Fibroblast of lung (primary cell): Measurements from ENCODE around the gene FN3K. TPM values are rescaled to one million over a fixed set of nuclear protein-coding genes. Genes with fewer than 3 reads are reported as not detected.
A peak's percentile ranks its signal among the peaks of the same experiment; 100 is the strongest.

Experiments
- DNase-seq, 2 donors: peaks; one replicate each; pipeline versions ENCODE4 v3.0.0 to v3.0.0-alpha.2; 2010; ENCODE audit warnings: low read depth in 2 of 2
- H2AFZ ChIP-seq: 2 replicates; pipeline ENCODE4 v1.5.1; 2012; ENCODE audit warnings: low read length, control low read depth, inconsistent platforms
- H3K27ac ChIP-seq: 2 replicates; pipeline ENCODE4 v1.5.1; 2011; ENCODE audit warnings: low read length, control low read depth; ENCODE audit not compliant: insufficient read depth
- H3K27me3 ChIP-seq: 2 replicates; pipeline ENCODE4 v1.5.1; 2011; ENCODE audit warnings: mild to moderate bottlenecking, low read length; ENCODE audit not compliant: control insufficient read depth, insufficient read depth
- H3K36me3 ChIP-seq: 2 replicates; pipeline ENCODE4 v1.5.1; 2011; ENCODE audit warnings: low read length; ENCODE audit not compliant: control insufficient read depth, insufficient read depth
- H3K4me1 ChIP-seq: 2 replicates; pipeline ENCODE4 v1.5.1; 2011; ENCODE audit warnings: low read length; ENCODE audit not compliant: control insufficient read depth, insufficient read depth; ENCODE audit errors: extremely low read depth
- H3K4me2 ChIP-seq: 2 replicates; pipeline ENCODE4 v1.5.1; 2011; ENCODE audit warnings: low read length, control low read depth; ENCODE audit not compliant: insufficient read depth; ENCODE audit errors: extremely low read depth
- H3K4me3 ChIP-seq, 4 experiments: fragments of 200-600 bp in 1 of 4; sonication (generic) in 1 of 4; replicated peaks in 1 of 4; 2 replicates each; pipeline ENCODE4 v1.5.1; 2011 to 2016; ENCODE audit warnings: low read length in 4 of 4, low read depth in 3 of 4, mild to moderate bottlenecking in 3 of 4, control low read depth in 2 of 4, inconsistent platforms in 1 of 4, mixed read lengths in 1 of 4; ENCODE audit not compliant: insufficient read depth in 1 of 4; ENCODE audit errors: control extremely low read depth in 1 of 4
- H3K79me2 ChIP-seq: 2 replicates; pipeline ENCODE4 v1.5.1; 2012; ENCODE audit warnings: mild to moderate bottlenecking, low read length, inconsistent platforms; ENCODE audit not compliant: control insufficient read depth, insufficient read depth
- H3K9ac ChIP-seq: 2 replicates; pipeline ENCODE4 v1.5.1; 2011; ENCODE audit warnings: mild to moderate bottlenecking, low read length, control low read depth; ENCODE audit not compliant: insufficient read depth
- H3K9me3 ChIP-seq: 2 replicates; pipeline ENCODE4 v1.5.1; 2012; ENCODE audit warnings: low read depth, low read length; ENCODE audit not compliant: control insufficient read depth, insufficient read depth
- H4K20me1 ChIP-seq: 2 replicates; pipeline ENCODE4 v1.5.1; 2011; ENCODE audit warnings: low read length; ENCODE audit not compliant: control insufficient read depth, insufficient read depth; ENCODE audit errors: extremely low read depth
- CTCF ChIP-seq, 2 donors: IDR thresholded peaks in 1 of 2; conservative IDR thresholded peaks in 1 of 2; 1 replicate in 1 of 2; 2 replicates in 1 of 2; pipeline ENCODE4 v1.5.1; 2011 to 2012; ENCODE audit warnings: low read length in 2 of 2, control low read depth in 1 of 2, inconsistent platforms in 1 of 2, low read depth in 1 of 2, mild to moderate bottlenecking in 1 of 2
- EZH2 ChIP-seq: IDR thresholded peaks from 2 replicates; pipeline ENCODE4 v1.5.1; 2012; ENCODE audit warnings: low read length, control low read depth, mild to moderate bottlenecking; ENCODE audit errors: missing control alignments
- polyA plus RNA-seq, 2 donors: library from polyadenylated mRNA; depleted of rRNA in 1 of 2; stranded (reverse) in 1 of 2; unstranded in 1 of 2; fragments of >200 nt; gene quantifications; 2 replicates each; pipeline ENCODE4 v1.2.1, GENCODE V29; 2011 to 2012; ENCODE audit warnings: missing spikeins in 1 of 2
- total RNA-seq: library from RNA; depleted of rRNA; stranded (reverse); fragments of >200 nt; gene quantifications from 2 replicates; pipeline ENCODE4 v1.2.1, GENCODE V29; 2014

The FN3K gene
- total and polyA plus RNA-seq, 2 donors (not counting 1 experiment from before 2014, with no cell fraction given), result 0.61 to 8.9 TPM

GRCh38 chr17:82732118-82732743 lies 3.2 kb upstream of the FN3K start:
- H3K79me2 ChIP-seq, result no peaks in the 10 kb centered on the region
- no peak overlapping the region for H3K4me2 ChIP-seq
- TF ChIP-seq EZH2 (no peak), CTCF (conservative IDR thresholded peaks at IDR 0.05 in 1 of 2, IDR thresholded peaks at IDR 0.05 in 1 of 2; ENCODE audit: low read depth in 1 of 2, low read length in 2 of 2) (no peak)
- no peak for DNase-seq
- H4K20me1 ChIP-seq, result no peaks in the 10 kb centered on the region
- H2AFZ ChIP-seq, result no peak overlapping the region
- no peaks in the 10 kb centered on the region for H3K4me1 ChIP-seq
- H3K27me3 ChIP-seq, result no peaks in the 10 kb centered on the region
- H3K9me3 ChIP-seq, result peaks cover 2% of the 10 kb centered on the region
- no peak overlapping the region for H3K9ac ChIP-seq
- no peak overlapping the region for H3K4me3 ChIP-seq
- peaks cover under 1% of the 10 kb centered on the region for H3K36me3 ChIP-seq
- no peak overlapping the region for H3K27ac ChIP-seq

- peaks cover 4% of the 10 kb centered on the region for H3K36me3 ChIP-seq
- H3K79me2 ChIP-seq, result no peaks in the 10 kb centered on the region
- H3K9ac ChIP-seq, result no peak overlapping the region
- H3K27me3 ChIP-seq, result no peaks in the 10 kb centered on the region
- H3K4me1 ChIP-seq, result no peaks in the 10 kb centered on the region
- no peaks in the 10 kb centered on the region for H4K20me1 ChIP-seq
- H3K27ac ChIP-seq, result no peak overlapping the region
- TF ChIP-seq CTCF (conservative IDR thresholded peaks at IDR 0.05 in 1 of 2, IDR thresholded peaks at IDR 0.05 in 1 of 2; ENCODE audit: low read depth in 1 of 2, low read length in 2 of 2) (no peak), EZH2 (no peak)
- no peak overlapping the region for H3K4me3 ChIP-seq
- no peak for DNase-seq
- no peak overlapping the region for H3K4me2 ChIP-seq
- no peak overlapping the region for H2AFZ ChIP-seq
- H3K9me3 ChIP-seq, result peaks cover 5% of the 10 kb centered on the region
Measured at GRCh38 chr17:82736511-82737185, 1.2 kb downstream of the FN3K start.

GRCh38 chr17:82737967-82738877 lies 2.8 kb downstream of the FN3K start:
- no peak overlapping the region for H3K4me3 ChIP-seq
- no peaks in the 10 kb centered on the region for H3K4me1 ChIP-seq
- no peaks in the 10 kb centered on the region for H3K27me3 ChIP-seq
- peak in 1 of 2 donors; percentile 20 for DNase-seq
- H3K9me3 ChIP-seq, result peaks cover 5% of the 10 kb centered on the region
- TF ChIP-seq CTCF (conservative IDR thresholded peaks at IDR 0.05 in 1 of 2, IDR thresholded peaks at IDR 0.05 in 1 of 2; ENCODE audit: low read depth in 1 of 2, low read length in 2 of 2) (no peak), EZH2 (no peak)
- H2AFZ ChIP-seq, result no peak overlapping the region
- no peak overlapping the region for H3K27ac ChIP-seq
- no peaks in the 10 kb centered on the region for H4K20me1 ChIP-seq
- no peak overlapping the region for H3K4me2 ChIP-seq
- no peaks in the 10 kb centered on the region for H3K79me2 ChIP-seq
- H3K36me3 ChIP-seq, result peaks cover 4% of the 10 kb centered on the region
- H3K9ac ChIP-seq, result no peak overlapping the region
